COLO668 (cell line): ENCODE data around the gene GNG13.
"Not testable (repeated sequence)": the region's sequence is repeated elsewhere in the genome, so short reads cannot be mapped to it uniquely, and the experiment has no call there.

Experiments used
- DNase-seq: peaks from one replicate; lab custom pipeline; 2025; ENCODE audit not compliant: unreplicated experiment; lab: John Stamatoyannopoulos, UW

GNG13 gene, protein sequence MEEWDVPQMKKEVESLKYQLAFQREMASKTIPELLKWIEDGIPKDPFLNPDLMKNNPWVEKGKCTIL

DNA sequence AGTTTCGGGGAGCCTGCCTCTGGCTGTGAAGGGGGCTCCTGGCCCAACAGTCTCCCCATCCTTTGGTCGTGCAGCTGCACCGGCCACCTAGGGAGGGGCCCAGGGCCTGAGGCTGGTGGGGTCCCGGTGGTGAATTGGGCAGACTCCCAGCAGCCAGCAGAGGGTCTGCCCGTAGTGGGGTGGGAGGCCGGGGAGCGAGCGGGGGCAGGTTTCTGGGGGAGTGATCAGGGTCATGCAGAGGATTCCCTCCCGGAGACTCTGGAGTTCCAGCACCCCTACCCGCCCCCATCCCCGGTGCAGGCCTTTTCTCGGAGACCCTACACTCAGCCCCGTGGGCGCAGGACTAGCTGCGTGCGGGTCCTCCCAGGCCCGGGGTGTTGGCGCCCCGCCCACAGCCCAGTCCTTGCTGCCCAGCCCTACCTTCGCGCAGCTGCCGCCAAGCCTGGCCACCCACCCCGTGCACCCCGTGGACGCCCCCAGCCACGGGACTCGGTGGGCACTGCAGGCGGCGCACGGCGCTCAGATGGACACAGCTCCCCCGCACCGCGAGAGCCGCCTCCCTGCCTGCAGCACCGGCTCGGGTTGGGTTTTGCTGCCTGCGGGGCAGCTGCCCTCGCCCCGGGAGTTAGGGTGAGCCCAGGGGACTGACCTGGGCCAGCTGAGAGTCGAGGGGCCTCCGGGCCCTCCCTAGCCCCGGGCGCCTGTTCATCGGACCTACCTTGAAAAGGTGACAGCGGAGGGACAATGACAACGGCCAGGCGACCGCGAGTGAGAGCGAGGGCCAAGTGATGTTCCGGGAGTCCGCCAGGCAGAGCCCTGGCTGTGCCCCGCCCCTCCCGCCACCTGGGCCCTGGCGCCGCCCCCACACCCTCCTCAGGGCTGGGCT is at the start of gene GNG13:
GNG13 (minus strand) TSS at position 787 of the 886 bp plus-strand sequence. CDS start 1,657 bp downstream, outside the sequence.
- DNase-seq: no peak

DNA sequence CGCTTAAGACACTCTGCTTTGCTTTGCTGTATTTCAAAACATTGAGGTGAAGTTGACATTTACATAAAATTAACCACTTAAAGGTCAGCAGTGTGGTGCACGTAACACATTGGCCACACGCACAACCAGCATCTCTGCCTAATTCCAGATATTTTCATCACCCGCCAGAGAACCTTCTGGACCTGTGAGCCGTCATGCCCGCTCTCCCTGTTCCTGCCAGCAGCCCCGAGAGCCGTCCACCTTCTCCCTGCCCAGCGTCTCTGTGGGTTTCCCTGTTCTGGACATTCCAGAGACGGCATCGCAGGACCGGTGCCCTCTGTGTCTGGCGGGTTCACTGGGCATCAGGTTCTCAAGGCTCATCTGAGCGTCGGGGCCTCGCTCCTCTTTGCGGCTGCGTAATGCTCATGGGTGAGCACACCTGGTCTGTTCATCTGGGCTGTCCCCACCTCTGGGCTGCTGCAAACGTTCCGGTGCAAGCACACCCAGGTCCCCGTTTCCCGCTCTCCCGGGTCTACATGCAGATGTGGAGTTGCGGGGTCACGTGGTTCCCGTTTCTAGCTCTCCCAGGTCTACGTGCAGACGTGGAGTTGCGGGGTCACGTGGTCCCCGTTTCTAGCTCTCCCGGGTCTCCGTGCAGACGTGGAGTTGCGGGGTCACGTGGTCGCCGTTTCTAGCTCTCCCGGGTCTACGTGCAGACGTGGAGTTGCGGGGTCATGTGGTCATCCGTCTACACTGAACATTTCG is 48.1 kb upstream of the GNG13 start:
- no peak for DNase-seq

DNA sequence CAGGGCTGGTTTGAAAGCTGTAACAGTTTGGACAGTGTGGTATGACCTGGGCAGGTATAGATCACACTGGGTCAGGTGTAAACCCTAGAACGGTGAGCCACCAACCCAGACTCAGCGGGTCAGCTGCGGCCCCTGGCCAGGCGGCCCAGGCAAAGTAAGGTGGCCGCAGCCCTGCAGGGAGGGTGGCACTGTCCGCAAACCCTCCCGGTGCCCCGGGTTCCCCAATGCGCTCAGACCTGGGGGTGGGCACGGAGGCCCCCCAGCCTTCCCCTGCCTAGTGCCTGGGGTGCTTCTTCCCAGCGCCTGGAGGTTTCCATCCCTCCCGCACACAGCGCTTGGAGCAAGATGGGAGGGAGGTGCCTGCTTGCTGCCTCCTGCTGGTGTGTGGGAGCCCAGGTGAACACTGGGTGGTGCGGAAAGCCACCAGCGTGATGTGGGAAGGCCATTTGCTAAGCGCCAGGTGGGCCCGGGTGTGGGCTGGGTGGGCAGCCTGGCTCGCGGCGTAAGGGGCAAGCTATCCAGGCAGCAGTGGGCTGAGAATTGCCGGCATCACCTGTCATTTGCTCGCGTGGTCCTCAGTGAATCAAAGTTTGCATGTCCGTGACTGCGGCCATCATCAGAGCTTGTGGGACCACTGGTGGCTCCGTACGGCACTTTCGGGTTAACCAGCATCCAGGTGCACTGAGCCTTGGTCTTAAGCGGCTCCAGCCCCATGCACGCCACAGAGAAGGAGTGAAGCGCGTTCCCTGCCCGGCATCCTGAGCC is 47.3 kb upstream of the GNG13 start:
- DNase-seq: no peak

DNA sequence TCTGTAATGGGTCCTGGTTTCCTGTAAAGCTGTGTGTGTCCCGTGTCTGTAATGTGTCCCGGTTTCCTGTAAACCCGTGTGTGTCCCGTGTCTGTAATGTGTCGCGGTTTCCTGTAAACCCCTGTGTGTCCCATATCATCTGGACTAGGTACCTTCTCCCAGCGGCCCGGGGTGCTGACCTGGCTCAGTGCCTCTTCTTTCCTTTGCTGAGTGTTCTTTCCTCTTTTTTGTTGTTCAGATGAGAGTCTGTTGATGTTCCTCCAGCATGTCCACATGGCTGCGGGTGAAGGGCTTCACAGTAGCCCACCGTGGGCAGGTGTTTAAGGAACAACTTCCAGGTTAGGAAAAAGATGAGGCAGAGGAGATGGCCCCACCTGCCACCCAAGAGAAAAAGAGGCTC is 46.6 kb upstream of the GNG13 start:
- DNase-seq: no peak

DNA sequence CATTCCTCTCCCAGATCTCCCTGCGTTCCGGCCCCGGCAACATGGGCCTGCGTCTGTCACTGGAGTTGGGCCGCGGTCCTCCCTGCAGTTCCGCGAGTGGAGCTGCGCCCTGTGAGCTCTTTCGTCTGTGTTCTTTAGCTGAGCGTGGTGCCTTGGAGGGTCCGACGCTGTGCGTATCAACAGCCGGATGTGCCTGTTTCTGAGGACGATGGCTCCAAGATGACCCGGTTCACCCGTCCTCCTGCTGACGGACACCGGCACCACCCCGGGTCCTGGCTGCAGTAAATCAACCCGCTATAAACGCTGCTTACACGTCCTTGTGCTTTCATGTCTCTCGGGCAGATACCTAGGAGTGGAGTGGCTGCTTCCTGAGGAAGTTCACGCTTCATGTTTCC is 44.8 kb upstream of the GNG13 start:
- DNase-seq: no peak

DNA sequence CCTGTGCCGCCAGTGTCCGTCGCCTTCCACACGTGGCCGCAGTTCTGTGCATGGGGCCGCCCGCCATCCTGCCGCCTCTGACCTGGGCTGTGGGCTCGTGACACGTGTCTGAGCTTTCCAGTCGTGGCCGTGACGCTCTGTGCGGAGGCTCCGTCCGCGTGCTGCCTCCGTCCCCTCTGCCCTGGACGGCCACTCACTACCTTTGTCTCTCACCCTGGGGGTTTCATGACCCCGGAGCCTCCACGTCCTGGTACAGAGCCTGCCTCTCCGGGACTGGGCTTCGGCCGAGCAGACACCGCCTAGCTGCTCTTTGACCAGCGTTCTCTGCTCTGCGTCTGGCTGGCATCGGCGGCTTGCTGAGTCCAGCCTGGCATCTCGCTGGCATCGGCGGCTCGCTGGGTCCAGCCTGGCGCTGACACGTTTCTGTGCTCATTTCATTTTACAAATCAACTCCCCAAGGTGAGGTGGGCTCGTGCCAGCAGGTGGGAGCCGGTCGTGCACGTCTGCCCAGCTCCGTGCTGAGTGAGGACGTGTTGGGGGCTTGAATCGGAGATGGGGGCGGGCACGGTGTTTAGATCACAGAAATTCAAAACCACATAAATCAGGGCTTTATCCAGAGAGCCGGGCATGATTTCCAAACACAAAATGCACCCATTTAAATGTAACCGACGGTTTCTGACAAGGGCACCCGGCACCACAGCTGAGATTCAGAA is 44.3 kb upstream of the GNG13 start:
- no peak for DNase-seq

DNA sequence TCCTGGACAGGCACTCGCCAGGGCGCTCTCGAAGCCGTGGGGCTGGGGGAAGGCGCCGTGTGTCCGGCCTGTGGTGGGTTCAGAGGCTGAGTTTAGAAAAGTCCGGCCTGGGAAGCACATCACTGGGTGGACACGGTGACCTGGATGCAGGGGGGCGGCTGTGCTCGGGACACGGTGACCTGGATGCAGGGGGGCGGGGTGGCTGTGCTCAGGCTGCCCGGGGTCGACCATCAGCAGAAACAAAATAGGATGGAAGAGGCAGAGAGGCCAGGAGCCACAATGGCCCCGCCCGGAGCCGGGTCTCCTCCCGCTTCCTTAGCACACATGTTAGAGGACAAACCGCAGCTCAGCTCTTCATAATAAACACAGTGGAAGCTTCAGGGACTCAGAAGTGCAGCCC is 43.2 kb upstream of the GNG13 start:
- DNase-seq: no peak

DNA sequence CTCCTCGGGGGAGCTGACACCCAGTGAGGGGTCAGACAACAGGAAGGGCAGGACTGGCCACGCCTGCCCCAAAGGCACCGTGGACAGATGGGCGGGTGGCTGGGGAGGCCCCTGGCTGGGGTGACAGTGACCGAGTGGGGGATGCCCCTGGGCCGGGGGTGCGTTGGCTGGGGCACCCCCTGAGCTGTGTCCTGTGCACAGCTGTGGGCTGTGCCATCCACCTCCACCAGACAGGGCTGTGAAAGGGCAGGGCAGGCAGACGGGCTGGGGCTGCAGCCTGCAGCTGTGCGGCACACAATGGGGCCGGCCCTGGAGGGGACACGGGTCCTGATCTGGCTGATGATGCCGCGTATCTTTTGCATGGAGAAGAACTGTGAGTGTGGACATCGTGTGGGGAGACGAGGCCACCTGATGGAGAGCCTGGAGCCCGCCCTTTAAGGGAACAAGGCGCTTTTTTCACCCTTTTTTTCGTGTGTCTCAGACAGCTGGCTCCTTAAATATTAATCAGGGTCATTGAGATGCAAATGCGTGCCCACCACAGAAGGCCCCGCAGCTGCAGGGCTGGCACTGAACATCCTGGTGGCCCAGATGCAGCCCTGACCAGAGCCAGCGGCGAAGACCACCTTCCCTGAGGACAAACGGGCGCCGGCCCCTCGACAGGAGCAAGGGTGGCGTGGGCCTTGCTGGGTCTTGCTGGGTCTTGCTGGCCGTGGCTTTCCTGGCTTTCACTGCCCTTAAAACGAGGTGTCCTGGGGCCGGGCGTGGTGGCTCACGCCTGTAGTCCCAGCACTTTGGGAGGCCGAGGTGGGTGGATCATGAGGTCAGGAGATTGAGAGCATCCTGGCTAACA is 42.4 kb upstream of the GNG13 start:
- no peak for DNase-seq

DNA sequence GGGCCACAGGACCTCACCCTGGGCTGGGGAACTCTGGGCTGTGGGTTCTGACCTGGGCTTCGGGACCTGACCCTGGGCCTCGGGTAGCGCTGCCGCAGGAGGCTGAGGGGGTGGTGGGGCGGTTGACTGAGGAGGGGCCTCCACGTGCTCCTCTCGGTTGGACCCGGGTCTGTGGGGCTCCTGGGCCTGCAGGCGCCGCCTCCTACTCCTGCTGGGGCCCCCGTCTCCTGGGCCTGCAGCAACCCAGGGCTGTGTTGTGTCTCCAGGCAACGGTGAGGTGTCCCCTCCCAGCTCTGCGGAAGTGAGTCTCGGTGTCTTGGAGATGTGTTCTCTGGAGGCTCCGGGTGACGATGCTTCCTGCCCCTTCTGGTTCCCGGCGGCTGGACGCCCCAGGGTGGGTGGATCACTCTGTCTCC is 41.5 kb upstream of the GNG13 start:
- DNase-seq: peak; percentile 60

DNA sequence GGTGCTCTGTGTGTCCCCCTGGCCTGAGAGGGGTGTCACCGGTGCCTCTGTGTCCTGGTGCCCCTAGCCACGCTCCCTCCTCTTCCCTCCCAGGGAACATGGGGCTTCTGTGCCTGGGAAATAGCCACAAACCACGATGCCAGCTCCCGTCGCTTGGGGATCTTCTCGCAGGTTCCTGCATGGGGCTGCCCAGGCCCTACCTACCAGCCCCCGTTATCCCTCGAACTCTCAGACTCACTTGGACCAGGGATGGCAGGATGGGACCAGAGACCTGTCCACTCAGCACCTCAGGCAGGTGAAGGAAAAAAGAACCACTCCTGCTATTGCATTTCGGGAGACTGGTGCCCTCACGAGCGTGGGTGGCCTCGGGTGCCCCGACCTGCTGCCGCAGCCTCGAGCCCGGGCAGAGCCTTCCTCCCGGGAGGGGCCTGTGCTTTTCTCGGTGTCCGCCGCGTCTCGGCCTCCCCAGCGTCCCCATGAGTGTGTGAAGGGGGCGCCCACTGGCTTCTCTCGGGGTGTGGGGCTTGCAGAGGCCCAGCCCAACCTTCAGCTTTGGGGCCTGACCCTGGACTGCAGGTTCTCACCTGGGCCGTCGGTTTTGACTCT is 41.0 kb upstream of the GNG13 start:
- no peak for DNase-seq

DNA sequence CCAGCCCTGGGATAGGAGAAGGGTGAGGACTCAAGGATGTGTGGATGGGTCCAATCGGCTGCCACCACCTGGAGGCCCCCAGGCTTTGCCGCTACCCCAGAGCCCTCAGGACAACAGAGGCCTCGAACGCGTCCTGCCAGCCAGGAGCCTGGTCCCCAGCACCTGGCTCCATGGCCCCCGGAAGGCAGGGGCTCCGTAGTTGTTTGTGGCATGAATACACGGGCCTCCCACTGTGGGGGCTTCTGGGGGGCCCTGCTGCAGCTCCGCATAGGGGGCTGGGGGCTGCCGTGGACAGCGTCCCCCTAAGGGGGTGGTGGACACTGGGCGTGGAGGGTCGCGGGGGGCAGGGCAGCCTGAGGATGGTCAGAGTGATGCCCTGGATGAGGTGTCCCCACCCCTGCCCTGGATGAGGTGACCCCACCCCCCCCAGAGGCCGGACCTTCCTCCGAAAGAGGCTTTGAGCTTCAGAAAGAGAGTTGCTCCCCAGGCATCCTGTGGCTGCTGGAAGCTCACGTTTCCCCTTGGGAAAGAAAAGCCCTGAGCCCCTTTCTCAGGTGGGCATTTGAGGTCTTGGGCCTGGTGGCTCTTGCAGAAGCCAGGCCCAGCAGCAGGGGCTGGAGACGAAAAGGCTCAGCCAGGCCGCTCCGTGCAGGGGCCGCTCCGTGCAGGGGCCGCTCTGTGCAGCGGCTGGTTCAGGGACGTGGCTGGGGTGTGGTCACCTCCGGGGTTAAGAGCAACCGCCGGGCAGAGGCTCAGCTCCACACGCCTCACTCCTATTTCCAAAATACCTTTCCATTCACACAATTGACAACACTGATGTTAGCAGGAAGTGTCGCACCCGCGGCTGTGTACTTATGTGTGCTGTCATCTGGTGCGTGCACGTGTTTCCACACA is 40.3 kb upstream of the GNG13 start:
- DNase-seq: peak; percentile 52

DNA sequence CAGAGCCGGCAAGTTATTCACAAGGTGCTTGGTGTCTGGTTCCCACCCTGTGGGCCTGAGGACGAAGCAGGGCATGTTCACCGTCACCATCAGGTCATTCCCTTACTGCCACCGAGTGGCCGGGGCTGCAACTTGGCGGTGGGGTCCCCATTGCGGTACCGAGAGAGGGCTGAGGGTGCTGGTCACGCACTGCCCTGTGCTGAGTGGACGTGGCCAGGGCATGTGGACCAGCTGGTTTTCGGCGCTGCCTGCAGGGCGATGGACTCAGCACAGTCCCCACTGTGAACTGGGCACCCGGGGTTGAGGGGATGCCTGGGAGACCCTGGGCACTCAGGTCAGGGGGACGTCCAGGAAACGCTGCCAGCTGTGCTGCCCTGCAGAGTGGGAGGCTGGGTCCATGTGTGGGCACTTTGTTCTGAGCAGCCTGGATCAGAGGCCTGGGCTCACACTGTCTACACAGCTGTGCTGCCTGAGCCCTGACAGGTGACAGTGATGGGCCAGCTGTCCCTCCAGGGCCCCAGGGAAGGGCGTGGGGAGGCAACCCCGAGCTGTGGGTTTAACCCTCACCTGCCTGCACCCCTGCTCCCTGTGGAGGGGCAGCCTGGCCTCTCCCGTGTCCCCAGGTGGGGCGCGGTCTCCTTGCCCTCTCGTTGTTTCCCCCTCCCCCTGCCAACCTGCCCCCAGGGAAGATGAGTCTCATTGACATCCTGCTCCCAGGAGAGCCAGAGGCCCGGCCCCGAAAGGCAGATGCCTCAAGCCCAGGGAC is 39.3 kb upstream of the GNG13 start:
- peak; percentile 77 for DNase-seq

DNA sequence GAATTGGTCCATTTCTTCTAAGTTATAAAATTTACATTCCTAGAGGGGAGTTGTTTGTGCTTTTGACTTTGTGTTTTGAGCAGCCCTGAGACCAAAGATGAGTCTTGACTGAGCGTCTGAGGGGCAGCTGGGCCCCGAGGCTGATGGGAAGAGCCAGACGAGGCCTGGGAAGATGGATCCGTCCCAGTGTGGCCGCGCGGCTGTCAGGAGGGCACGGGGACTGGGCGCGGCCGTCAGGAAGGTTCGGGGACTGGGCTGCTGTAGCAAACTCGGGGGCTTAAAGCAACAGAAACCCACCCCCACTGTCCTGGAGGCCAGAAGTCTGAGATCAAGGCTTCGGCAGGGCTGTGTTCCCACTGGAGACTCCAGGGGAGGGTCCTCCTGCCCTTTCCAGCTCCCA is 38.2 kb upstream of the GNG13 start:
- no peak for DNase-seq

DNA sequence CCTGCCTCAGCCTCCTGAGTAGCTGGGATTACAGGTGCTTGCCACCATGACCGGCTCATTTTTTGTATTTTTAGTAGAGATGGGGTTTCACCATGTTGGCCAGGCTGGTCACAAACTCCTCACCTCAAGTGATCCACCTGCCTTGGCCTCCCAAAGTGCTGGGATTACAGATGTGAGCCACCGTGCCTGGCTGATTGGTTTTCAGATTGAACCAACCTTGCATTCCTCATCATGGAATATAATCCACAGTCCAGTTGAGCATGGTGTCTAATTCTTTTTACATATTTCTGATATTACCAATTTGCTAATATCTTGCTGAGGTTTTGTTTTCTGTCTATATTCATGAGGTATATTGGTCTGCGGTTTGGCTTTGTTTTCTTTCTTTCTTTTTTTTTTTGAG is 36.3 kb upstream of the GNG13 start:
- not testable (repeated sequence) for DNase-seq

DNA sequence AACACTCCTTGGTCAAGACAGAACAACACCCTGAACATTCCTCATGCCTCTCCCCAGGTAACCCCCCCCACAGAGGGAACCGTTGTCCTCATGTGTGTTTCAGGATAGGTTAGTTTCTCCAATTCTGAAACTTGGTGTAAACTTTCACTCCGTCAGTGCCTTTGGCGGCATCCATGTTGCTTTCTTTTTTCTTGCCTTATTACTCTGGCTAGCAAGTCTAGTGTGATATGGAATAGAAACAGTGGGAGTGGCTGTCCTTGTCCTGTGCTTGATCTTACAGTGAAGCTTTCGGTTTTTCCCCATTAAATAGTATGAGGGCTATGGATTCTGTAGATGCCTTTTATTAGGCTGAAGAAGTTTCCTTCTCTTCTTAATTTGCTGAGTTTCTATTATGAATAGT is 35.7 kb upstream of the GNG13 start:
- no peak for DNase-seq

DNA sequence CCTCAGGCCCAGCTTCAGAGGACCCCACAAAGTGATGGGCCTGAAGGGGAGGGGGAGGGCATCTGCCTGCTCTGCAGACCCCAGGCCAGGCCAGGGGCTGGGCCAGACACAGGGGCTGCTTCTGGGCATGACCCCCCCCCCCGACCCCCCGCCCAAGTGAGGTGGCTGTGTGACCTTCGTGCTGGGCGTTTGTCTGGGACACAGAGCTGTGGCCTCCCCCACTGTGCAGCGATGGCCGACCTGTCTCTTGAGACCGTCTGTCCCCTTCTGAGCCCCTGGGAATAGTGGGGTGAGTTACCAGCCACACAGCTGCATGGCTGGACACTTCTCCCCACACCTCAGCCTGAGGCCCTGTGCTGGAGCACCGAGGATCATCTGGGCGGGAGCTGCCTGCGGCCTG is 34.8 kb upstream of the GNG13 start:
- no peak for DNase-seq

DNA sequence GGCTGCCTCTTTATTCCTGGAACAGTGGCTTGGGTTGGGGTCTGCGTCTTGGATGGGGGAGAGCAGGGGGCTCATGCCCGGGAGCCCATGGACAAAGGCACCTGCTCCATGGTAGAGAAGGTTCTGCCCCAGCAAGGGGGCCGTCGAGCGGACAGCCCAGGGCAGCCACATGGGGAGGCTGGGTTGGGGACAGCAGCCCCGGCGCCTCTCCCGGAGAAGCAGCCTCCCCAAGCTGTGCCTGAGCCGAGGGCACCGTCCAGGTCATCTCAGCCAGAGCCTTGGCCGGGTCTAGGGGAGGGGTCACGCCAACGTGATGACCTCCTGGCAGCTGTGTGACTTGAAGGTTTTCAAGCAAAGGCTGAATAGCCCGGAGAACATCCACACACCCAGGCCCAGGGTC is 32.9 kb upstream of the GNG13 start:
- no peak for DNase-seq
